SJCRH30 (cell line): ENCODE data around the gene MAP4K2. TPM values are rescaled to one million over a fixed set of nuclear protein-coding genes. Genes with fewer than 3 reads are reported as not detected.

Experiments
- DNase-seq, 2 experiments: peaks; one replicate each; pipeline ENCODE4 v3.0.0-alpha.2; 2015 to 2020
- H3K27ac ChIP-seq: fragments of 250-450 bp; sonication (Bioruptor Pico); 2 replicates; pipeline ENCODE4 v1.5.1; 2020; ENCODE audit warnings: mild to moderate bottlenecking, moderate library complexity
- H3K27me3 ChIP-seq: fragments of 250-450 bp; sonication (Bioruptor Pico); 2 replicates; pipeline ENCODE4 v1.5.1; 2020; ENCODE audit warnings: mild to moderate bottlenecking, moderate library complexity
- H3K36me3 ChIP-seq: fragments of 250-450 bp; sonication (Bioruptor Pico); 2 replicates; pipeline ENCODE4 v1.5.1; 2020; ENCODE audit warnings: mild to moderate bottlenecking, moderate library complexity
- H3K4me1 ChIP-seq: fragments of 250-450 bp; sonication (Bioruptor Pico); 2 replicates; pipeline ENCODE4 v1.5.1; 2020; ENCODE audit warnings: mild to moderate bottlenecking, moderate library complexity
- H3K4me3 ChIP-seq: fragments of 250-450 bp; sonication (Bioruptor Pico); 2 replicates; pipeline ENCODE4 v1.5.1; 2020; ENCODE audit warnings: mild to moderate bottlenecking, moderate library complexity
- H3K9me3 ChIP-seq: fragments of 250-450 bp; sonication (Bioruptor Pico); replicated peaks from 2 replicates; pipeline ENCODE4 v1.5.1; 2020; ENCODE audit warnings: mild to moderate bottlenecking, moderate library complexity
- total RNA-seq: library from RNA; depleted of rRNA; stranded (reverse); fragments of >200 nt; shearing (Covaris generic); gene quantifications from 2 replicates; pipeline ENCODE4 v1.2.3, GENCODE V29; 2014

The MAP4K2 gene
- total RNA-seq, 1 experiment from 2014 or later = 9.6 TPM

DNA sequence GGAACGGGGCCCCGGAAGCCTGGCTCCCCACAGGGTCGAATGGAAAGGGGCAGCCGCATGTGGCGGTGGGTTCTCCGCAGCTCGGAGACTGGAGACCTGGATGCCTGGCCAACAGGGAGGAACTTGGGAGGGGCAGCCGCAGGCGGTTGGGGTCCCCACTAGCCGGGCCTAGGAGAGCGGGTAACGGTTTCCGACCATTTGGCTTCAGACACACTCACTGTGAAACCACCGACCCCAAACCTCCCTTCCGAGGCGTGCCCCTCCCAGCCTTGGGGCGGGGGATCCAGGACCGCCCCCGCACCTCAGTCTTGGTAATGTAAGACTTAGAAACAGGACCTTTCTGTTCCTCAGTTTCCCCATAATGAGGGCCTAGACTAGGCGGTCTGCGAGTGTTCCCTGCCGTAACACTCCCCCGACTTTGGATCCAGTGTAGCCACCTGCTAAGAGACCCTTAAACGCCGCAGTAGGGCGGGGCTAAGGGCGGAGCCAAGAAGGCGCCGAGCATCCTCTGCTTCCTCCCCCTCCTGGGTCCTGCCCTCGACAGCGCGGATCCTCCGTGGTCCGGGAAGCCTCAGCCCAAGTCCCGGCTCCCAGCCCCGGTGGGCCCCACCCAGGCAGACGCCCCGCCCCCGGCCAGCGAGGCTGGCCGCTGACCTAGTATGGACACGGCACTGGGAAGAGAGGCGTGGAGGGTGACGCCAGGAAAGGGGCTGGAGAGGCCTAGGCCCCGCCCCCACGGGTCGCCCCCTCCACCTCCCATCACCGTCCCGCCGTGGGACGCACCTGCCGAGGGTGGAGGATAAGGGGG lies 57.3 kb downstream of the MAP4K2 start:
- Histone ChIP-seq H3K4me3 (peak overlapping the region; percentile 49), H3K36me3 (no peaks in the 10 kb centered on the region), H3K27me3 (peaks cover 29% of the 10 kb centered on the region), H3K9me3 (no peaks in the 10 kb centered on the region), H3K4me1 (peaks cover 6% of the 10 kb centered on the region; the same call in 1 of the 2 replicates), H3K27ac (no peak overlapping the region)
- DNase-seq = peak; percentile 47 to 53

- Histone ChIP-seq H3K9me3 (no peaks in the 10 kb centered on the region), H3K27ac (no peak overlapping the region), H3K27me3 (peaks cover 30% of the 10 kb centered on the region), H3K4me1 (peaks cover 6% of the 10 kb centered on the region; the same call in 1 of the 2 replicates), H3K4me3 (peak overlapping the region; percentile 49), H3K36me3 (no peaks in the 10 kb centered on the region)
- DNase-seq = no peak
Observed at GRCh38 chr11:64745189-64745520, 57.9 kb downstream of the MAP4K2 start.

GRCh38 chr11:64744544-64745188 lies 58.3 kb downstream of the MAP4K2 start:
- Histone ChIP-seq H3K4me3 (peak overlapping the region; percentile 49), H3K36me3 (no peaks in the 10 kb centered on the region), H3K4me1 (peaks cover 6% of the 10 kb centered on the region; the same call in 1 of the 2 replicates), H3K27me3 (peaks cover 31% of the 10 kb centered on the region), H3K27ac (no peak overlapping the region), H3K9me3 (no peaks in the 10 kb centered on the region)
- no peak for DNase-seq

GRCh38 chr11:64743591-64744543 lies 59.1 kb downstream of the MAP4K2 start, which contains the start of gene RASGRP2:
Gene RASGRP2 (minus strand): TSS chr11:64744142. CDS start chr11:64742866, 1,276 bp downstream.
- Histone ChIP-seq H3K27me3 (peaks cover 31% of the 10 kb centered on the region), H3K4me1 (peaks cover 6% of the 10 kb centered on the region; the same call in 1 of the 2 replicates), H3K9me3 (no peaks in the 10 kb centered on the region), H3K36me3 (no peaks in the 10 kb centered on the region), H3K27ac (no peak within 1 kb of the TSS), H3K4me3 (peak within 1 kb of the TSS; percentile 49)
- peak; percentile 48 to 57 for DNase-seq

- Histone ChIP-seq H3K4me3 (no peak overlapping the region), H3K9me3 (no peaks in the 10 kb centered on the region), H3K27me3 (peaks cover 31% of the 10 kb centered on the region), H3K4me1 (peaks cover 6% of the 10 kb centered on the region; the same call in 1 of the 2 replicates), H3K27ac (no peak overlapping the region), H3K36me3 (no peaks in the 10 kb centered on the region)
- peak in 1 of 2 experiments; percentile 53 for DNase-seq
Observed at GRCh38 chr11:64742889-64743590, 60.0 kb downstream of the MAP4K2 start.

- no peak for DNase-seq
- peaks cover 6% of the 10 kb centered on the region; the same call in 1 of the 2 replicates for H3K4me1 ChIP-seq
- H3K9me3 ChIP-seq = no peaks in the 10 kb centered on the region
- H3K27me3 ChIP-seq = peaks cover 31% of the 10 kb centered on the region
- no peaks in the 10 kb centered on the region for H3K36me3 ChIP-seq
- H3K27ac ChIP-seq = no peak overlapping the region
- H3K4me3 ChIP-seq = no peak overlapping the region
Observed at GRCh38 chr11:64742087-64742888, 60.7 kb downstream of the MAP4K2 start.

DNA sequence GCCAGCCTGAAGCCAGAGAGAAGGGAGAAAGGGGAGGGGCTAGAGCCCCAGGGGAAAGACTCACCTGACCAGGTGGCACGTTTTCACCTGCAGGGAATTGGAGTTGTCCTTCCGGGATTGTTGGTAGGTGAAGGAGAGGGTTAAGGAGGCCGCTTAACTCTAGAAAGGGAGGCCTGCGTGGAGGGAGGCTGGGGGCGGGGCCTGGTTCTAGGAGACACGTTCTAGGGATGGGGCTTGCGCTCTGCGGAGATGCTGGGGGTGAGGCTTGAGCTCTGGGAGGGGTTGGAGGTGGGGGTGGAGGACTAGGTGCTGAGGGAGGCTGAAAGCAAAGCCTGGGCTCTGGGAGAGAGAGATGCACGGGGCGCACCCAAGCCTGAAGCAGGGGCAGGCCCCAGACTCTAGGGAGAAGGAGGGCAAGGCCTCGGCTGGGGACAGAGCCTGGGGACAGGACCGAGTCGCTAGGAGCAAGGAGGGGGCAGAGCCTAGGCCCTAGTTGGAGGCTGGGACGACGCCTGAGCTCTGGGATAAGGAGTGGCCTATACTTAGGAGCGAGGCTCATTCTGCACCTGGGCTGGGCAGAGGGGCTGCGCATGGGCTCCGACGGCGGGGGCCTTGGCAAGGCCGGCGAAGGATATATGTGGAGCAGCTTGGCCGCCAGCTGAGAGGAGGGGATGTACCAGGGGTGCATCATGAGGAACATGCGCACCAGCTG lies 61.5 kb downstream of the MAP4K2 start:
- DNase-seq = no peak
- H3K4me1 ChIP-seq = peaks cover 6% of the 10 kb centered on the region; the same call in 1 of the 2 replicates

GRCh38 chr11:64739871-64740270 lies 63.1 kb downstream of the MAP4K2 start:
- H3K36me3 ChIP-seq = no peaks in the 10 kb centered on the region
- no peak for DNase-seq
- H3K4me1 ChIP-seq = peaks cover 6% of the 10 kb centered on the region; the same call in 1 of the 2 replicates
- no peaks in the 10 kb centered on the region for H3K9me3 ChIP-seq
- H3K27ac ChIP-seq = no peak overlapping the region
- no peak overlapping the region for H3K4me3 ChIP-seq
- H3K27me3 ChIP-seq = peaks cover 25% of the 10 kb centered on the region

More for the DNA sequence above, 61.5 kb downstream of the MAP4K2 start:
- Histone ChIP-seq H3K36me3 (no peaks in the 10 kb centered on the region), H3K9me3 (no peaks in the 10 kb centered on the region), H3K4me3 (no peak overlapping the region), H3K27me3 (peaks cover 31% of the 10 kb centered on the region), H3K27ac (no peak overlapping the region)

DNA sequence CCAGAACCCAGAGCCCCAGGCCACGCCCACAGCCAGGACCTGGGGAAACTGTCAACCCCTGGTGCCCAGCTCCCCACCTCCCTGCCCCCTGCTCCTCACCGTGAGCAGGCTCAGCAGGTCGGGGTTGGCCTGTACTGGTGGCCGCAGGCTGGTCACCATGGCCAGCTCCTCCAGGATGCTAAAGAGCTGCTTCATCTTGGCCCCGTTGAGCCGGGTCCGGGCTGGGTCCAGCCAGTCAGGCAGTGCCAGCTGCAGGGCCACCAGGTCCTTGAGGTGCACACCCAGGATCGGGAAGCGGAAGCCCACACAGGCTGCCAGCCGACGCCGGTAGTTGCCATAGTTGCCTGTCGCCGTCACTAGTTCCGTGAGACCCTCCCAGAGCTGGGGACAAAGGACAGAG lies 66.4 kb downstream of the MAP4K2 start:
- H3K36me3 ChIP-seq = no peaks in the 10 kb centered on the region
- peaks cover 3% of the 10 kb centered on the region; the same call in 1 of the 2 replicates for H3K27me3 ChIP-seq
- no peaks in the 10 kb centered on the region for H3K4me1 ChIP-seq
- H3K9me3 ChIP-seq = no peaks in the 10 kb centered on the region
- no peak overlapping the region for H3K27ac ChIP-seq
- no peak overlapping the region for H3K4me3 ChIP-seq
- DNase-seq = no peak

DNA sequence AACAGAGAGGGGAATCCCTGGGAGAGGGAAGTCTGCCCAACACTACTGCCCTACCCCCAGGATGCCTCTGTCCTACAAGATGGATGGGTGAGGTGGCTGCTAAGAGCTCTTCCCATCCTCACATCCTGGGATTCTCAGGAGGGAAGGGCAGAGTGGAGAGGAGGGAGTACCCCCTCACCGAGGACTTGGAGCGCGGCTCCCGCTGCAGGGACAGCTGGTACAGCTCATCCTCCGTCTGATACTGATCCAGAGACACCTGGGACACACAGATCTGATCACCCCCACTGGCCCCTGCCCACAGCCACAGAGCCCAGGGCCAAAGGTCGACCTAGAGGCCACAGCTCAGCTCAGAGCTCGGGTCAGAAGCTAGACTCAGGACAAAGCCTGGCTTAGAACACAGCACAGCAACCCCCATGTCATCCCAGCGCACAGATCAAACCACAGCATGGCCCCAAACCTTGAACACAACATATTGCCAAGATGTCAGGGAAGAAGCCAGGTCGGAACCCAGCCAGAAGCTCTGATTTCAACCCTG lies 67.2 kb downstream of the MAP4K2 start:
- H3K36me3 ChIP-seq = no peaks in the 10 kb centered on the region
- DNase-seq = no peak
- no peaks in the 10 kb centered on the region for H3K4me1 ChIP-seq
- no peak overlapping the region for H3K27ac ChIP-seq
- H3K4me3 ChIP-seq = no peak overlapping the region
- peaks cover 3% of the 10 kb centered on the region; the same call in 1 of the 2 replicates for H3K27me3 ChIP-seq
- no peaks in the 10 kb centered on the region for H3K9me3 ChIP-seq
